GM19023 (cell line): Measurements from ENCODE around the gene SELENOV.

Source experiments
- ATAC-seq: cut with Tn5 transposase; IDR thresholded peaks from one replicate; pipeline ENCODE4 v1.9.1; 2021; ENCODE audit warnings: mild to moderate bottlenecking, moderate library complexity; ENCODE audit not compliant: unreplicated experiment

SELENOV gene

DNA sequence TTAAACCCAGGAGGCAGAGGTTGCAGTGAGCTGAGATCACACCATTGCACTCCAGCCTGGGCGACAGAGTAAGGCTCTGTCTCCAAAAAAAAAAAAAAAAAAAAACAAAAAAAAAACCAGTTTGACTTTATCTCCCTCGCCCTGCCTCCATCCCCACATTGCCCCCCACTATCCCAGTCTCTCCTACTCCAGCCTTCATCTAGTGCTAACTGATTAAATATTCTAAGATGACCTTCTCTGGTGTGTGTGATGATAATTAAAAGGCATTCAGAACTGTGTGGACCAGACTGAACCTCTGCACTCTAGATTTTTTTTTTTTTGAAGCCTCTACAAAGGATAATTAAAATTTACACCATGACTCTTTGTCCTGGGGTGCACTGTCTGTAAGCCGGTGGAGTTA lies 22.2 kb upstream of the SELENOV start:
- ATAC-seq, result no peak

DNA sequence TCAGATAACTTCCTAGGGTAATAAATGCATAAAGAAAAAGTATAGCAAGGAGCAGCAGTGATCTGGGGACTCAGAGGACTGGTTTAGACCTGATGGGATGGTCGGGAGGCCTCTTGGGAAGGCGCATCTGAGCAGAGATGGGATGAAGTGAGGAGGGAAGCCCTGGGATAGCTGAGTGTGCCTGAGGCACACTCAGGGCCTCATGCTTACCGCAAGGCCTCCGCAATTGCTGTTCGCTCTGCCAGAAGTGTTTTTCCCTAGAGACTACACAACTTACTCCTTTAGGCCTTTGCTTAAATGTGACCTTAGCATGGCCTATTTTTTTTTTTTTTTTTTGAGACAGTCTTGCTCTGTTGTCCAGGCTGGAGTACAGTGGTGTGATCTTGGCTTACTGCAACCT lies 20.3 kb upstream of the SELENOV start:
- ATAC-seq, result no peak

DNA sequence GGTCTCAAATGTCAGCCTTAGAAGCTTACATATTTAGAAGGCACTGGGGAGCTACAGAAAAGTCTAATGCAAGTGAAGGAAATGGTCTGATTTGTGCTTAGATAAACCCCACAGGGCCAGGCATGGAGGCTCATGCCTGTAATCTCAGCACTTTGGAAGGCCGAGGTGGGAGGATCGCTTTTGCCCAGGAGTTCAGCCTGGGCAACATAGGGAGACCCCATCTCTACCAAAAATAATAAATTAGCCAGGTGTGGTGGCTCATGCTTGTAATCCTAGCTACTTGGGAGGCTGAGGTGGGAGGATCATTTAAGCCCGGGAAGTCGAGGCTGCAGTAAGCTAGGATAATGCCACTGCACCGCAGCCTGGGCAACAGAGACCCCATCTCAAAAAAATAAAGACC lies 18.9 kb upstream of the SELENOV start:
- ATAC-seq, result no peak

DNA sequence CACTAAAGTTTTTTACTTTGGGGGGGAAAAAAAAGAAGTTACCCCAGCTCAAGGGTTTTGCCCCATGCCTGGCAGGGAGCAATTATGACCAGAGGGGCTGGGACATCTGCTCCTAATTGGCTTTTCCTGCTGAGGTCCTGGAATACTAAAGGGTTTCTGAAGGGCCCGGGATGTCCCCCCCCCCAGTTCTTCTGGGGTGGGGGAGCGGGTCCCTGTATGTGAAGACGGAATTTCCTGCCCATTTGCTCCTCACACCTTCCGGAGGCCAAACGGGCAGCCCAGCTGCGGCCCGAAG lies 17.3 kb upstream of the SELENOV start:
- ATAC-seq, result no peak

DNA sequence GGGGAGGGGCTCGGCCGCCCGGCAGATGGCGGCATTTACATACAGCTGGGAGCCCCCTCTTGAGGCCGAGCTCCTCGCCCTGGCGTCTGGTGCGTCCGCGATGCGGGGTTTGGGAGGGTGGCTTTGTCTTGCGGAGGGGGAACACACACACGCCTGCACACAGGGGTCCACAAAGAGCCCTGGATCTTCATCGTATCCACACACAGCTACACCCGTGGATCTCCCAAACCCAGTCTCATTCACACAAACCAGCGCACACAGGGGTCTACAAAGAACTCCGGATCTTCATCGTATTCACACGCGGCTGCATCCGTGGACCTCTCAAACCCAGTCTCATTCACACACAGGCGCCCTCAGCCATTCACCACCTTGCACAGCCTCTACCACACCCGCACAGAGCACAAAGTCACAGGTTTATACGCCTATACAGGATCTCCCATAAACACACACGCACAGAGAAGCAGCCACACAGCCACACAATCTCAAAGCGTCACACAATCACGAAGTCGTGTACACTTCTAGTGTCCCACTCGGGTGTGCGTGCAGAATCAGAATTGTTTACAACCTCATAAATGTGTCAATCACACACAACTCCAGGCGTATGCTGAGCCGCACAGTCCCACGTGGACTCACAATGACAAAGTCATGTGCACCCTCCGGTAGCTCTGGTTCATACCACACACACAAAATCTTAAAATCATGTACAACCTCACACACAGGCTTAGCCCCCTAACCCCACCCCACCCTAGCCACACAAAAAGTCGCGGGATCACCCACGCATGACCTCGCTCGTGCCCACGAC lies 16.7 kb upstream of the SELENOV start:
- no peak for ATAC-seq

DNA sequence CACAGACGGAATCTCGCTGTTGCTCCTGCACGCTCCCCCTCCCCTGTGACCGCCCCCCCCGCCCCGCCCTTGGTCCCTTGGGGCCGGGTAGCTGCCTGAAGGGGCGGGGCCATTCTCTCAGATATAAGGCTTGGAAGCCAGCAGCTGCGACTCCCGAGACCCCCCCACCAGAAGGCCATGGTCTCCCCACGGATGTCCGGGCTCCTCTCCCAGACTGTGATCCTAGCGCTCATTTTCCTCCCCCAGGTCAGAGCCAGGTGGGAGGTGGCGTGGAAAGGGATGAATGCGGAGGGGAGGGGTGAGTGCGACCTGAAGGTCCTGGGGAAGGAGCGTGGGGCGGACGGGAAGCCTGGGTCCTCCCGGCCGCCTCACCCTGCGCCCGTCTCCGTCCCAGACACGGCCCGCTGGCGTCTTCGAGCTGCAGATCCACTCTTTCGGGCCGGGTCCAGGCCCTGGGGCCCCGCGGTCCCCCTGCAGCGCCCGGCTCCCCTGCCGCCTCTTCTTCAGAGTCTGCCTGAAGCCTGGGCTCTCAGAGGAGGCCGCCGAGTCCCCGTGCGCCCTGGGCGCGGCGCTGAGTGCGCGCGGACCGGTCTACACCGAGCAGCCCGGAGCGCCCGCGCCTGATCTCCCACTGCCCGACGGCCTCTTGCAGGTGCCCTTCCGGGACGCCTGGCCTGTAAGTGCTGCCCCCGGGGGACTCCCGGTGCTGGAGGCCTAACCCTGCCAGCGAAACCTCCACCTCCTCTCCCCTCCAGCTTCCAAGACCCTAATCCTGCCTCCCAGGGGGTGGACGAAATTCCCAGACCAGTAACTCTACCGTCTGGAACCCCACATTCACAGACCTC lies 15.9 kb upstream of the SELENOV start, which contains the start of gene DLL3:
DLL3 (plus strand) TSS at position 150 of the 845 bp plus-strand sequence; CDS start at position 178, 28 bp downstream.
- ATAC-seq, result no peak

DNA sequence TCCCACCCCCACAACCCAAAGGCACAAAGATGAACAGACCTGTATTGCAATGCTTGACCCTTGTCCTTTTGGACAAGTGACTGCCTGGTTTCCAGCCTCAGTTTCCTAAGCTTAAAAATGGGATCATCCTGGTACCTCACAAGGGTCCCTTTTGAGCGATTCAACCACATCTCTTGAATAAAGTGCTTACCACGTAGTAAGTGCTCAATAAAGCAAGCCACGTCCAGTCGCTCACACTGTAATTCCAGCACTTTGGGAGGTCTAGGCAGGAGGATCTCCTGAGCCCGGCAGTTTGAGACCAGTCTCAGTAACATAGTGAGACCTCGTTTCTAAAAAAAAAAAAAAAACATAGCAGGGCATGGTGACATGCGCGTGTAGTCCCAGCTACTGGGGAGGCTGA lies 15.0 kb upstream of the SELENOV start:
- ATAC-seq, result no peak

DNA sequence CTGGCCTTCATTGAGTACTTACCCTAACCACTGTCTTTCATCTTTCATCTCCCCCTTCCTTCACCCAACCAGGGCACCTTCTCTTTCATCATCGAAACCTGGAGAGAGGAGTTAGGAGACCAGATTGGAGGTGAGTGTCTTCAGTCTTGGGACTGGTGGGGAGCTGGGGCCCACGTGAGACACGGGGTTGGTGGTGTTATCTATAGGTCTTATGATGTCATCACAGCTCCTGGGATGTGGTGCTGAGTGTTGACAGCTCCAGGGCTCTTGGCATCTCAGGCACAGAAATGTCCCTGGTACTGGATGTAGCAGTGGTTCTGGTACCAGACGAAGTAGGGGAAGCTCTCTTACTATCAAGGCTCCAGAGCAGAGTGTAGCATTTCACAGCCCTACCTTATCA lies 14.4 kb upstream of the SELENOV start:
- ATAC-seq, result no peak

DNA sequence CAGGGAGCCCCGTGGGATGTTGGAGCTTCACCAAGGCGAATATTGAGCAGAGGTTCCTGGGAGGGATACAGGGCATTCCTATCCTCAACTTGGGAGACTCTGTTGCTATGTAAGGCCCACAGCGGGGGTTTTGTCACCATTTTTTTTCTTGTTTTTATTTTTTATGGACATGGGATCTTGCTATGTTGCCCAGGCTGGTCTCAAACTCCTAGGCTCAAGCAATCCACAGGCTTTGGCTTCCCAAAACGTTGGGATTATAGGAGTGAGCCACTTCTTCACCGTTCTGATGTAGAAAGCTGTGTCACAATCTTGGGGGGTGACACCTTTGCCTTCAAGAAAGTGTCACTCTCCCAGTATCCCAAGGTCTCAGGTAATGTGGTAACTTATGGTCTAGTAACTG lies 13.6 kb upstream of the SELENOV start:
- ATAC-seq, result no peak

DNA sequence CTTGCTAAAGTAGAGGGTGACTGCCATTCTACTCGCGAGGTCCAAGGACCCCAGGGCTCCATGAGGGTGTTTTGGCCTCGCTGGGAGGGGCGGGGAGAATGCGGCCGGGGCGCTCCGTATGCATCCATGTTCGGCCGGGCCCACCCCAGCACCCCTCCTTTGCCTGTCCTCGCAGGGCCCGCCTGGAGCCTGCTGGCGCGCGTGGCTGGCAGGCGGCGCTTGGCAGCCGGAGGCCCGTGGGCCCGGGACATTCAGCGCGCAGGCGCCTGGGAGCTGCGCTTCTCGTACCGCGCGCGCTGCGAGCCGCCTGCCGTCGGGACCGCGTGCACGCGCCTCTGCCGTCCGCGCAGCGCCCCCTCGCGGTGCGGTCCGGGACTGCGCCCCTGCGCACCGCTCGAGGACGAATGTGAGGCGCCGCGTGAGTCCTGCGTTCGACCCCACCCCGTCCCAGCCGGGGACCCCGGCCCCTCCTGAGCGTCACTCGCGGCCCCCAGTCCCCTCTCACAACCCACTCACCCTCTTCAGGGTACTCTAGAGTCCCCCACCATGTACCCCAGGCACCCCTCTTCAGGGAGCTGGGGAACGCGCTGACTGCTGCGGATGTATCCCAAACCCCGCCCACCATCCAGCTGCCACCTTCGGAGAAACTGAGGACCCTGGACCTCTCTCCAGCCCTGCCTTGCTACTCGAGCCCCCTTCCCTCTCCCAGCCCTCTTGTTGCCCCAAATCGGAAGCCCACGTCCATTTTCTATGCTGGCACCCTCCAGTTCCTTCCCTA lies 12.1 kb upstream of the SELENOV start:
- no peak for ATAC-seq

DNA sequence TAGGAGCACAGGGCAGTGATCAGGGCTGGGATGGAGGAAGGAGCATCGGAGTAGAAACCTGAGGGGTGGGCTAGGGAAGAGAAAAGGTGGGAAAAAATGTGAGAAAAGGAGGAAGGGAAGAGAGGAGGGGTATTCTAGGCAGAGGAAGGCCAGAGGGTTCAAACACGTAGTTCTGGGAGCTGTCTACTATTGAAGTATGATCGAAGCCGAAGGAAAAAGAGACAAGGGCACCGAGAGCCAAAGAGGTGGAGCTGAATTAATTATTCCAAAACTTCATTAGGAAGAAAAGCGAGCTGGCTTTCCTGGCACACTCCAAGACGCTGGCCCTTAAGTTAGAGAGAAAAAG lies 8.4 kb upstream of the SELENOV start:
- ATAC-seq, result no peak

DNA sequence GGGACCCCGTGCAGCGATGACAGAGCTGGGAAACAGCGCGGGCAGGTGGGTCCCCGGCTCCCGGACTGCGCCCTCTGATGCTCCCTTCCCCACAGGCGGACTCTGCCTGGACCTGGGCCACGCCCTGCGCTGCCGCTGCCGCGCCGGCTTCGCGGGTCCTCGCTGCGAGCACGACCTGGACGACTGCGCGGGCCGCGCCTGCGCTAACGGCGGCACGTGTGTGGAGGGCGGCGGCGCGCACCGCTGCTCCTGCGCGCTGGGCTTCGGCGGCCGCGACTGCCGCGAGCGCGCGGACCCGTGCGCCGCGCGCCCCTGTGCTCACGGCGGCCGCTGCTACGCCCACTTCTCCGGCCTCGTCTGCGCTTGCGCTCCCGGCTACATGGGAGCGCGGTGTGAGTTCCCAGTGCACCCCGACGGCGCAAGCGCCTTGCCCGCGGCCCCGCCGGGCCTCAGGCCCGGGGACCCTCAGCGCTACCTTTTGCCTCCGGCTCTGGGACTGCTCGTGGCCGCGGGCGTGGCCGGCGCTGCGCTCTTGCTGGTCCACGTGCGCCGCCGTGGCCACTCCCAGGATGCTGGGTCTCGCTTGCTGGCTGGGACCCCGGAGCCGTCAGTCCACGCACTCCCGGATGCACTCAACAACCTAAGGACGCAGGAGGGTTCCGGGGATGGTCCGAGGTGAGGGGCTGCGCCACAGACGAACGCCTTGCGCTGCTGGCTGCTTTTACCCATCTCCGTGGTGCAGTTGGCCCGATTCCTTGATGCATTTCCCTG lies 7.8 kb upstream of the SELENOV start:
- no peak for ATAC-seq

DNA sequence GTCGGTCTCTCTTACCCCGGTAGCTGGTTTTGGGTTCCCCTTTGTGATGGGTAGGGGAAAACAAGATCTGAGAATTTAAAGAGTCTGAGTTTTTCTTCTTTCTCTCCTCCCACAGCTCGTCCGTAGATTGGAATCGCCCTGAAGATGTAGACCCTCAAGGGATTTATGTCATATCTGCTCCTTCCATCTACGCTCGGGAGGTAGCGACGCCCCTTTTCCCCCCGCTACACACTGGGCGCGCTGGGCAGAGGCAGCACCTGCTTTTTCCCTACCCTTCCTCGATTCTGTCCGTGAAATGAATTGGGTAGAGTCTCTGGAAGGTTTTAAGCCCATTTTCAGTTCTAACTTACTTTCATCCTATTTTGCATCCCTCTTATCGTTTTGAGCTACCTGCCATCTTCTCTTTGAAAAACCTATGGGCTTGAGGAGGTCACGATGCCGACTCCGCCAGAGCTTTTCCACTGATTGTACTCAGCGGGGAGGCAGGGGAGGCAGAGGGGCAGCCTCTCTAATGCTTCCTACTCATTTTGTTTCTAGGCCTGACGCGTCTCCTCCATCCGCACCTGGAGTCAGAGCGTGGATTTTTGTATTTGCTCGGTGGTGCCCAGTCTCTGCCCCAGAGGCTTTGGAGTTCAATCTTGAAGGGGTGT lies 7.1 kb upstream of the SELENOV start:
- ATAC-seq, result no peak

DNA sequence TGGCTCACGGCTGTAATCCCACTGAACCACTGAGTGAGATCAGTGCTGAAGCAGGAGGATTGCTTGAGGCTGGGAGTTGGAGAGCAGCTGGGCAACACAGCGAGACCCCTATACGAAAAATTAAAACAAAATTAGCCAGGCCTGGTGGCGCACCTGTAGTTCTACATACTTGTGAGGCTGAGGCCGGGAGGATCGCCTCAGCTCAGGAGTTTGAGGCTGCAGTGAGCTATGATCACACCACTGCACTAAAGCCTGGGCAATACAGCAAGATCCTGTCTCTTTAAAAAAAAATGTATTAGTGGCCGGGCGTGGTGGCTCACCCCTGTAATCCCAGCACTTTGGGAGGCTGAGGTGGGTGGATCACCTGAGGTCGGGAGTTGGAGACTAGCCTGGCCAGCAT lies 6.3 kb upstream of the SELENOV start:
- no peak for ATAC-seq

DNA sequence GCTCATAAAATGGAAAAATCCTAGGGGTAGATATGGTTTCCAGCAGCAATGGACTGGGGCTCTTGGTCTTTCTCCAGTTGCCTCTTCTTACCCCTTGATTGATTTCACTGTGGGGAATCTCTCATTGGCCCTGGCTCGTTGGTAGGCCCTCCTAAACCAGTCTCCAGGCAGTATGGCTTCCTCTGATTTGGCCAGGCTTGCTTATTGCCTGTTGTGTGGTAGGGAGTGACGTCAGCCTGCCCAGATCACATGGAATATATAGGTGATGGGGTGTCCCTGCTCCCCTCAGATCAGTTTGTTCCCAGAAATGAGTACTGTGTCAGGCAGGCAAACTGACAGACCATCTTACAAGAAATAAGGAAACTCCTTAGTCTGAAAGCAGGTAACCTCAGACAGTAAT lies 5.7 kb upstream of the SELENOV start:
- ATAC-seq, result no peak

DNA sequence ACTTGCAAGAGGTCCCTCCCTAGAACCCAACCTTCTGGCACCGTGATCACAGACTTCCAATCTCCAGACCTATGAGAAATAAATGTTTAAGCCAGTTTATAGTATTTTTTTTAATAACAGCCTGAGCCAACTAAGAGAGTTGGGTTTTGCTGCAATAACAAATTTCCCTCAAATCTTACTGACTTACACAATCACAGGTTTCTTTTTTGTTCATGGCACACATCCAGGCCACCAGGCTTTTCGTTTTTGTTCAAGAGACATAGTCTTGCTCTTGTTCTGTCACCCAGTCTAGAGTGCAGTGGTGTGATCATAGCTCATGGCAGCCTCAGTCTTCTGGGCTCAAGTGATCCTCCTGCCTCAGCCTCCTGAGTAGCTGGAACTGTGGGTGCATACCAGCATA lies 2.0 kb upstream of the SELENOV start:
- ATAC-seq, result no peak

DNA sequence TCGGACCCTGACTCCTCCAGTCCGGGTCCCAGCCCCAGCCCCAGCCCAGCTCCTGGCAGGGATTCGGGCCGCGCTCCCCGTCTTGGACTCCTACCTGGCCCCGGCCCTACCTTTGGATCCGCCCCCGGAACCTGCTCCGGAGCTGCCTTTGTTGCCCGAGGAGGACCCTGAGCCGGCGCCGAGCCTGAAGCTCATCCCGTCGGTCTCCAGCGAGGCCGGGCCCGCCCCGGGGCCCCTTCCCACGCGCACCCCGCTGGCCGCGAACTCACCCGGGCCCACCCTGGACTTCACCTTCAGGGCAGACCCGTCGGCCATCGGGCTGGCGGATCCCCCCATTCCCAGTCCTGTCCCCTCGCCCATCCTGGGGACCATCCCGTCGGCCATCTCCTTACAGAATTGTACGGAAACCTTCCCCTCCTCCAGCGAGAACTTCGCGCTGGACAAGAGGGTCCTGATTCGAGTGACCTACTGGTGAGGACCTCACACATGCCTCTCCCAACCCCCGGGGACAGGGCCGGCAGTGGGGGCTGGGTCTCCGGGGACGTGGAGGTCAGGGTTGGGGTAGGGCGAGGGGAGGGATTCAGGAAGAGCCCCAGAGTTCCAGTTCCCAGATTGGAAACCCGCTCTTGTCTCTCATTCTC lies 732 bp downstream of the SELENOV start:
- no peak for ATAC-seq

DNA sequence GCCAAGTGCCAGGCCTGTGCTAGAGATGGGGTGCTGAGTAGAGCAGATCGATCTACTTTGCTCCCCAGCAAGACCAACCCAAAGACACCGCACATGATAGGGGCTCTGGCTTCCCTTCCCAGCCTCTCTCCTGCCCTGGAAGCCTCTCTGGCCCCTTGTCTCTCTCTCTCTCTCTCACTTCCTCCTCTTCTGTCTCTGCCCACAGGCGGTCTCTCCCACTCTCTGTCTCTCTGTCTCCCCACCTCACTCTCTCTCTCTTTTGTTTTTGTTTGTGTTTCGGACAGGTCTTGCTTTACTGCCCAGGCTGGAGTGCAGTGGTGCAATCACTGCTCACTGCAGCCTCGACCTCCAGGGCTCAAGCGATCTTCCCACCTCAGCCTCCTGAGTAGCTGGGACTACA lies 1.3 kb downstream of the SELENOV start:
- no peak for ATAC-seq

DNA sequence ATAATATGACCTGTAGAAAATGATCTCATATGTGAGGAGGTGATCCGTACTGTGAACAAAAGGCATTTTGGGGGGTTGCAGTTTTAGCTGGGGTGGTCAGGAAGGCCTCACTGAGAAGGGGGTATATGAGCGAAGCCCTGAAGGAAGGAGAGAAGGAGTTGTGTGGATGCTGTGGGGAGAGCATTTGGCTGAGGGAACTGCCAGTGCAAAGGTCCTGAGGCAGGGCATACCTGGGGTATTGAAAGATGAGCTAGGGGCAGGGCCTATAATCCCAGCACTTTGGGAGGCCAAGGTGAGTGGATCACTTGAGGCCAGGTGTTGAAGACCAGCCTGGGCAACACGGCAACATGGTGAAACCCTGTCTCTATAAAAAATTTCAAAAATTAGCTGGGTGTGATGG lies 2.5 kb downstream of the SELENOV start:
- no peak for ATAC-seq

DNA sequence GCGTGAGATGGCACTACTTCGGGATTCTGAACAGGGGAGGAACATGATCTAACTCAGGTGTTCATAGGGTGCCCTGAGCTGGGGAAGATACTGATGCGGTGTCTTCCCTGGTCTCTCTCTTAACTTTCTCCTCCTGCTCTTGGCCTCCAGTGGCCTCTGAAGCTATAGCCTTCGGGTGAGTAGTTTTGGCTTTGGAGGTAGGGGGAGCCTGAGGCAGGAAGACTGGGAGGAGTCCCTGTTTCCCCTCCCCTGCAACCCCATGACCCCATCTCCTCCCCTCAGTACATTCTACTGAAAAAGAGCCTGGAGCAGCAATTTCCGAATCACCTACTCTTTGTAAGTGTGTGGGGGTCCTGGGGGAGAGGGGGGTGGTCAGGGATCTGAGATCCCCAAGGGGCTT lies 3.5 kb downstream of the SELENOV start:
- no peak for ATAC-seq
